Fibroblast of skin of left quadriceps (primary cell): ENCODE results near the gene THAP7.

Experiments used
- DNase-seq, 2 experiments: peaks; one replicate each; pipeline ENCODE4 v3.0.0-alpha.2; 2013; ENCODE audit warnings: low read depth in 2 of 2

THAP7 gene

DNA sequence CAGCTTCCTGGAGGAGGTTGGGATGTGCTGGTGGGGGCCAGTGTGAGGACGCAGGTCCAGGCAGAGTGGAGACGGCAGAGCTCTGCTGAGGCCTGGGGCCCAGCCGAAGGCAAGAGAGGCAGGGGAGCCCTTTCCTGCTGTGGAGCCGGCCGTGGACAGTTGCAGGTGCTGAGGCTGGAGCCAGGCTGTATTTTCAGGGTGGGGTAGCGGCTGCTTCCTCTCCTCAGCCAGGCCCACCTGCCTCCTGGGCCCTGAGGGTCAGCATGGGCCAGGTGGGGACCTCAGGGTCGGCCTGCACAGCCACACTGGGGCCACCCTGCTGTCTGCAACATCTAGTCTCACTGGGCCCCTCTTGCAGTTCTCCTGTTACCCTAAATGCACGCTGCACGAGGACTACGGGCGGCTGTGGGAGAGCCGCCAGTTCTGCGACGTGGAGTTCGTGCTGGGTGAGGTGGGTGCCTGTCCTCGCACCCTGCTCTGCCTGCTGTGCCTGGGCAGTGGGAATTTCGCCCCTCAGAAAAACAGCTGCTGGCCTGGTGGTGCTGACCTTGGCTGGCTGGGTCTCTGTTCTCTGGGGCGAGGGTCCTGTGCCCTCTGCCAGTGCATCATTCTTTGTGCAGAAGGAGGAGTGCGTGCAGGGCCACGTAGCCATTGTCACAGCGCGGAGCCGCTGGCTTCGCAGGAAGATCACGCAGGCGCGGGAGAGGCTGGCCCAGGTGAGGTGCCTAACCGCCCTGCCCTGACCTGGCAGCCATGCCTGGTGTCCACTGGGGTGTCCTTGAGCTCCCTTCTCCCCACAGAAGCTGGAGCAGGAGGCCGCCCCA lies 8.4 kb downstream of the THAP7 start:
- DNase-seq, result no peak

DNA sequence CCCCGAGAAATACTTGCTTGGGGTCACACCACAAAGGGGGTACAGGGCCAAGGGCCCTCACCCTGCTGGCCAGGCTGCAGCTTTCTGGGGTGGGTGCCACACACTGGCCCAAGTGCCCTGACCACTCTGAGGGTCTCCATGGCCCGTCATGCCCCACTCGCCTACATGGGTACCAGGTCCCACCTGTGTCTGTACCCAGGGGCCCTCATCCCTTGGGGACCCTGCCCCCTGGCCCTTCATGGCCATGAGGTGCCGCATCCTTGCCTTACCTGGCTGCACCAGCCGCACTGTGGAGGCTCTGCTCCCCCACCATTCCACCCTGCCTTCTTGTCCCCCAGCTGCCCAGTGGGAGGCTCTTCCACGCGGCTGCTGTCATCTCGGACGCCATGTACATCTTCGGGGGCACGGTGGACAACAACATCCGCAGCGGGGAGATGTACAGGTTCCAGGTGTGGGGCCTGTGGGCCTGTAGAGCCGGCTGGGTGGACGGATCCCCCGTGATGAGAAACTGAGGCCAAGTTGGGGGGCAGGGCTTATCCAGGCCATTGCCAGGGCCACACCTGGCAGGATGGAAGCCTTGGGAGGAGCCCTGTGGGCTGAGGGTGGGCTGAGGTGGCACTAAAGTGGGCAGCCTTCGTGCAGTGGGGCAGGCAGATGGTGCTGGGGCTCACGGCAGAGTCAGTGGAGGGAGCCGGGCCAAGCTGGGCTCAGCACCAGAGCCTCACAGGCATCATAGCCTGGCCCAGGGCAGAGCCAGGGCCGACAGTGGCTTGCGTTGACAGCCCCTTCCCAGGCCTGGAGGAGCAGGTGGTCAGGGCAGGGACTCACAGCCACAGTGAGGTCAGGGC lies 9.2 kb downstream of the THAP7 start:
- no peak for DNase-seq

DNA sequence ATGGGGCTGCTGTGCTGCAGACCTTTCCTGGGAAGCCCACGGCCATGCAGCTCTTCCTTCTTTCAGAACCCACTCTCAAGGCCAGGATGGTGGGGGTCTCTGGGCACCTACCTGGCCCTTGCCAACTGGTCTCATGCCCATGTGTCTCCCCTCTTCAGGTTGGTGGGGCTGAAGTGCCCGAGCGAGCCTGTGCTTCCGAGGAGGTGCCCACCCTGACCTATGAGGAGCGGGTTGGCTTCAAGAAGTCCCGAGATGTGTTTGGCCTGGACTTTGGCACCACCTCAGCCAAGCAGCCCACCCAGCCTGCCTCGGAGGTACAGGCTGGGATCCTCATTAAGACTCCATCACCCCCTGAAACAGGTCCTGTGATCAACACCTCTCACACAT lies 9.9 kb downstream of the THAP7 start:
- DNase-seq, result no peak

DNA sequence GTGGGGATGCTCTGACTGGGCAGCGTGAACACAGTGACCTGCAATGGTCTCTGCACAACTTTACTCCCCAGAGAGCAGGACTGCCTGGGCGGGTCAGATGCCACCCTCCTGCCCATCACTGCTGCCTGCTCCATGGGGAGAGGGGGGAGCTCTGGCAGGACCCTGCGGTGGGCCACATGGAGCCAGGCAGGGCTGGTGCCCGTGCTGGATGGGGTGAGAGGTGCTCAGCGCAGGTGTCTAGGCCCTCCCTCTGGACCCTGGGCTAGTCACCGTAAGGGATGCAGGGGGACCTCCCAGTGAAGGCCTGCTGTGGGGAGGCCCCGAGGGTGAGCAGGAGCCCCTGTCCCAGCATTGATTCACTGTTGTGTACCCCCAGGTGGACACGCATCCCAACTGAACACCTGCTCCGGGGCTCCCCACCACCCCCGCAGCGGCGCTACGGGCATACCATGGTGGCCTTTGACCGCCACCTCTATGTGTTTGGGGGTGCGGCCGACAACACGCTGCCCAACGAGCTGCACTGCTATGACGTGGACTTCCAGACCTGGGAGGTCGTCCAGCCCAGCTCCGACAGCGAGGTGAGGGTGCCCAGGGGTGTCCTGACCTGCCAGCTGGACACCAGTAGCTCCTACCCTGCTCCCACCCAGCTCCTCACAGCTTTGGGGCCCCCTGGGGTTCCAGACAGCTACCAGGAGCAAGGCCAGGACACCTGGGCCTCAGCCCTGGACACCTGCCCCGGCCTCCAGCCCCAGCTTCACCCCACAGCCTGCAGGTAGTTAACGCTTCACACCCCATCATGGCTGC lies 10.5 kb downstream of the THAP7 start:
- no peak for DNase-seq

DNA sequence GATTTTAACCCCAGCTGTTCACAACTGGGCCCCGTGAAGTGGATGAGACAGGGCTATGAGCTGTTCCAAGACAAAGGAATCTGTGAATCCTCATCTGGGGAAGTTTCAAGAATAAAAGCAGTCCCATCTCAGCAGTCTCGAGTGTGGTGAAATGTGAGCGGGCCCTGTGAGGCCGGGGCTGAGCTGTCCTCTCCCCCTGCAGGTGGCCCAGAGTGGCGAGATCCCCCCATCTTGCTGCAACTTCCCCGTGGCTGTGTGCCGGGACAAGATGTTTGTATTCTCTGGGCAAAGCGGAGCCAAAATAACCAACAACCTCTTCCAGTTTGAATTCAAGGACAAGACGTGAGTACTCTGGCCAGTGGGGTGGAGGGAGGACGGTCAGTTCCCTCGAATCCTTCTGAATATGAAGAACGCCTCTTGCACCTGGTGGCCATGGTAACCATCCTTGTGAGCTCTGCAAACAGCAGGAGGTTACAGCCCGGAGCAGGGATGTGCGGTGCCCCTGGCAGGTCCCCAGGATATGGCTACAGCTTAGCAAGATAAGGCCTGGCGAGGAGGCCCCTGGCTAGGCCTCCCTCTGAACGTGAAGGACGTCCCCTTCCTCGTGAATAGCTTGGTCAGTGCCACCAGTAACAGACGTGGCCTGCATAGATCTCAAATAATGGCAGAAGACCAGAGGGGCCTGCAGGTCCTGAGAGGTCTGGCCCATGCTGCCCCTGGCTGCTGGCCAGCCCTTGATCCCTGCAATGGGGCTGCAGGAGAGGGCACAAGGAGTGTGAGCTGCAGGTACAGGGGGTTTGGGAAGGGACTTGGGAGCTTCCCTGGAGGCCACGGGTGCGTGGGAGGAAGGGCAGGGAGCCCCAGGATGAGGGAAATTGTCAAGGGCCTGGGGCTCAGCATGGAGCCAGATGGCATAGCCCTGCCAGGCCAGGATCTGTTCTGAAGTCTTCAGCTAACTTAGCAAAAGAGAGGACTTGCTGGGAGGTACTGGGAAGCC lies 11.4 kb downstream of the THAP7 start:
- no peak for DNase-seq

DNA sequence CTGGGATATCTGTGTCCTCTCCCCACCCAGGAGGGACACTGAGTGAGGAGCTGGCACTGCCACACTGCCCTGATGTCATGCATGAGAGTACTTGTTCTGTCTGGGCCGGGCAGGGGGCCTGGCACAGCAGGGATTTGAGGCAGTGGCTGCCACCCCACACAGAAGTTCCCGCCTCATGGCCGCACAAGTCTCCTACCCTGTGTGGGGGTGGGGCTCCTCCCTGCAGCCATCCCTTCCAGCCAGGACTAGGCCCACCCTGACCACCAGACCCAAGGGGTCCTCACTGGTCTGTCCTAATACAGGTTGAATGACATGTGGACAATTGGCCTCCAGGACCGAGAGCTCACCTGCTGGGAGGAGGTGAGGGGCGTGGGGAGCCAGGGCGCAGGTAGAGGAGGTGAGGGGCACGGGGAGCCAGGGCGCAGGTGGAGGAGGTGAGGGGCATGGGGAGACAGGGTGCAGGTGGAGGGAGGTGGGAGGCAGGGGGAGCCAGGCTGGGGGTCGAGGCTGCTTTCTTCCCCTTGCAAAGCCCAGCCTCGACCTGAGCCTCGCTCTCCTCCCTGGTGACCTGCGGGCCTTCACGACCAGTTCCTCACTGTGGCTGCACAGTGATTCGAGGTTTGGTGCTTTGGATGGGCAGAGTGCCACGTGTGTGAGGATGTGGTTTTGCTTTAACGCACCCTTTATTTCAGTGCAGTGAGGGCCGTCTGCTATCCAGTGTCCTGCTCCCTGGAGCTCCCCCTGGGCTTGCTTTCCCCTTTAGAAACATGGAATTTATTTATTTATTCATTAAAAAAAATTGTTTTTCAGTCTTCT lies 12.4 kb downstream of the THAP7 start:
- no peak for DNase-seq

DNA sequence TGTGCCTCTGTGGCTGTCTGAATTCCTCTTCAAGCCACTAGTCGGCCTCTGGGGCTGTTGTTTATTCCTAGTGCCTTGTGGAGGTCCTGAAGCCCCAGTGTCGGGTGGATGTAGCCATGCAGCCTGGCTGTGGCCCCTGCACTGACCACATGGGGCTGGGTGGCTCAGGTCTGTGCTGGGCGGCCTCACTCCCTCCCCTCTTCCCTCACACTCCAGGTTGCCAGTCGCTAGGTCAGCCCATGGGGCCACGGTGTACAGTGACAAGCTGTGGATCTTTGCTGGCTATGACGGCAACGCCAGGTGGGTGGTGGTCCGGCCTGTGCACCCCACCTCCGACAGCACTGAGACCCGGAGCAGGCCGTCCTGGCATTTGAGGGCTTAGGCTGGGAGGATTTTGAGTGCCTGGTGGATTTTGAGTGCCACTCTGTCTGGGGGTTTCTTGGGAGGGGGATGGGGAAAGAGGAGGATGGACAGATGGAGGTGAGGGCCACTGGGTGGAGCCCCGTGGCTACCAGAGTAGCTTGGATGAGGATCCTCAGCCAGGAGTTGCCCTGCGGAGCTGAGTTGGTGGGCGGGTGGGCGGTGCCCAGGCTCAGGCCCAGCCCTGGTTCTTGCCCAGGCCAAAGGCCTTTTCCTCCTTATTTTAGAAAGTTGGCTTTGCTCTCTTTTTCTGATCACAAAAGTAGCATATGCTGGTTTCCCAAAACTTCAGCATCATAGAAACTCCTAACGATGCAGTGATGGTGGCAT lies 13.2 kb downstream of the THAP7 start:
- DNase-seq, result no peak

DNA sequence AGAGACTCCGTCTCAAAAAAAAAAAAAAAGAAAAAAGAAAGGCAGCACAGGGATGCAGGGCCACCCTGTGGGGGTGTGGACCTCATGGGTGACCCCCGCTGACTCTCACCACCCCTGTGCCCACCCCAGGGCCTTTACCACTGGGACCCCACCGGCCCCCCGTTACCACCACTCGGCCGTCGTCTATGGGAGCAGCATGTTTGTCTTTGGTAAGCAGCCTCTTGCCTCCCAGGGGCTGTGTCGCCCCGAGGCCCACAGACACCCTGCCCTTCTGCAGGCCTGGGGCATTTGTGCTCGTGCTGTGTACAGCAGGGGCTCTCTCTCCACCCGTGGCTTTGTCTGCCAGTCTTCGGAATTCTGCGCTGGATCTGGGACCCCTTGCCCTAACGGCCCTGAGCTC lies 14.5 kb downstream of the THAP7 start:
- DNase-seq, result no peak

DNA sequence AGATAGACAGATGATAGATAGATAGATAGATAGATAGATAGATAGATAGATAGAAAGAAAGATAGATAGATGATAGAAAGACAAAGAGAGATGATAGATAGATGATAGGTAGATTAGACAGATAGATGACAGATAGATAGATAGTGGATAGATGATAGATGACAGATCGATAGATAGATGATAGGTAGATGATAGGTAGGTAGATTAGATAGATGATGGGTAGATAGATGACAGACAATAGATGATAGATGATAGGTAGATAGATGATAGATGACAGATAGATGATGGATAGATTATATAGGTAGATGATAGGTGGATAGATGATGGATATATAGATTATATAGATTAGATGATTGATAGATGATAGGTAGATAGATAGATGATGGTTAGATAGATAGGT lies 15.6 kb downstream of the THAP7 start:
- no peak for DNase-seq

DNA sequence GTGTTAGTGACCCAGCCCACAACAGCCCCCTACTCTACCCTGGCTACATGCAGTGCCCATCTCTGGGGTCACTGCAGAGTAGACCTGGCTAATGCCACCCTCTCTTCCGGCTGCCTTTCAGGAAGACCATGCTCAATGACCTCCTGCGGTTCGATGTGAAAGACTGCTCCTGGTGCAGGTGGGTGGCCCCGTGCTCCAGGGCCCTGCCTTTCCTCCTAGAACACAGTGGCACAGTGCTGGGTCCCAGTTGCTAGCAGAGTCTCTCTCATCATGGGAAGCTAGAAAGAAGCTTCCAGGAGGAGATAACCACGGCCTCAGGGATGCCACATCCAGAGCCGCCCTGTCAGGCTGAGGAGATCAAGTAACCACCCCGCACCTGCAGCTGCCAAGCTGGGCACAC lies 16.2 kb downstream of the THAP7 start:
- no peak for DNase-seq

DNA sequence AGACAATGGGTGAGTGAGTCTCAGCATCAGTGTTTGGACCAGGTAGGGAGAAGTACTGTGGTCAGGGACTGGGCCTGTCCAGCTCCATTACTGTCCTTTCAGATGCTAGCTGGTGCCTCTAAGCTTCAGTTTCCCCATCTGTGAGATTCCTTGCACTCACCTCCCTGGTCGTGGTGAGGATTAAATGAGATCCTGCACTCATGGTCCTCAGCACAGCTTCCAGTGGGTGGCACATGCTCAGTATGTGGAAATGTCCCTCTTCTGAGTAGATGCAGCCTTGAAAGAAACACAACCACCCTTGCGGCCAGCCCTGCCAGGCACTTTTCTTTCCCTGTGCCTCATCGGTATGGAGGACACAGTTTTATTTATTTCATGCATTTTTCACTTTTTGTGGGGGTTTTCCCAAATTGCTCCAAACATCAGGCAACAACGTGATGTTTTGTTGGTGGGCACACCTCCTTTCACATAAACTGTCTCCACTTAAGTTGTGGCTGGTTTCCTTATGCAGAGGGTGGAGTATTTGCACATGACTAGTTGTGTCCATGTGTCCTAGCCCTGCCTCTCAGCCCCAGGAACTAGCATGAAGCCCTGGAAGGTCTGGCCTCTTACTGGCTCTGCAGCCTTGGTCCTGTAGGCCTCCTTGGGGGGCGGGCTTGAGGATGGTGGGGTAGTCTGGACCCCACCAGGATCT lies 18.7 kb downstream of the THAP7 start:
- no peak for DNase-seq

DNA sequence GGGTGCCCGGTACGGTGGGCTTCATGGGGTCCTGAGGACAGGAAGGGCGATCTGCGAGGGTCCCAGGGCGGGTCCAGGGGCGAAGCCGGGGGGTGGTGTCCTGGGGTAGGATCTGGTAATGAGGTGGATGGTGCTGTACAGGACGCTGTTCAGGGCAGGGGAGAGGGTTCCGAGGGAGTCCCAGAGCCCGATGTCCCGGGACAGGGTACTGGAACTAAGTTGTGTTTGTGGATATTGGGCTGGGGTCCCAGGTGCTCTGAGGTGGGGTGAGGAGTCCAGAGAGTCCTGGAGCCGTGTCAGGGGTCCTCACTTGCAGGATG lies 19.4 kb downstream of the THAP7 start:
- DNase-seq, result no peak

DNA sequence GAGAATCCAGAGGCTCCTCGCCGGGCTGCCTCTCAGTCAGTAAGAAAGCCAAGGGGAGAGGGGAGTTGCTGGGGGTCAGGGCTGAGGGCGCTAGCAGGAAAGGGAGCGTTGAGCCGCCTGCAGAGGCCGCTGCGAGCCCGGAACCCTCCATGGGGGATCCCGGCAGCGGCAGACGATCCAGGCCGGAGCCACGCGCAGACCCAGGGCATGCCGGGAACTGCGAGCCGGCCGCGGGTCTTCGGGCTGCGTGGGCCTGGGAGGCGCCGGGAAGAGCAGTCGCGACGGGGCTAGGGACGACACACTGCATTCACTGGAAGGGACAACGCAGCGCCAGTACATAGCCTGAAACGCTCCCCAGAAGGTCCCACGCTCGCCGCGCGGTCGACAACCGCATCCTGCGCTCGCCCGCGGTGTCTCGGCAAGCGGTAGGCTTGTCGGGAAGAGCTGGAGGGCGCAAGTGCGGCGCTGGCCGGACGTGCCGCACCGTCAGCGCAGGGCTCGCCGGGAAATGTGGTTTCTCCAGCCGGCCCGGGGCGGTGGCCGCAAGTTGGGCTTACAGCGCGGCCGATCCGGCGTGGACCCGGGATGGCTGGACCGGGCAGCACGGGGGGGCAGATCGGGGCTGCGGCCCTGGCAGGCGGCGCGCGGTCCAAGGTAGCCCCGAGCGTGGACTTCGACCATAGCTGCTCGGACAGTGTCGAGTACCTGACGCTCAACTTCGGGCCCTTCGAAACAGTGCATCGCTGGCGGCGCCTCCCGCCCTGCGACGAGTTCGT lies 19.9 kb downstream of the THAP7 start, which contains the start of gene LZTR1:
Gene LZTR1, plus strand, starts transcription at position 511 of the 776 bp plus-strand sequence. Its CDS starts 75 bp downstream, at position 586.
- DNase-seq, result peak; percentile 44 to 47

DNA sequence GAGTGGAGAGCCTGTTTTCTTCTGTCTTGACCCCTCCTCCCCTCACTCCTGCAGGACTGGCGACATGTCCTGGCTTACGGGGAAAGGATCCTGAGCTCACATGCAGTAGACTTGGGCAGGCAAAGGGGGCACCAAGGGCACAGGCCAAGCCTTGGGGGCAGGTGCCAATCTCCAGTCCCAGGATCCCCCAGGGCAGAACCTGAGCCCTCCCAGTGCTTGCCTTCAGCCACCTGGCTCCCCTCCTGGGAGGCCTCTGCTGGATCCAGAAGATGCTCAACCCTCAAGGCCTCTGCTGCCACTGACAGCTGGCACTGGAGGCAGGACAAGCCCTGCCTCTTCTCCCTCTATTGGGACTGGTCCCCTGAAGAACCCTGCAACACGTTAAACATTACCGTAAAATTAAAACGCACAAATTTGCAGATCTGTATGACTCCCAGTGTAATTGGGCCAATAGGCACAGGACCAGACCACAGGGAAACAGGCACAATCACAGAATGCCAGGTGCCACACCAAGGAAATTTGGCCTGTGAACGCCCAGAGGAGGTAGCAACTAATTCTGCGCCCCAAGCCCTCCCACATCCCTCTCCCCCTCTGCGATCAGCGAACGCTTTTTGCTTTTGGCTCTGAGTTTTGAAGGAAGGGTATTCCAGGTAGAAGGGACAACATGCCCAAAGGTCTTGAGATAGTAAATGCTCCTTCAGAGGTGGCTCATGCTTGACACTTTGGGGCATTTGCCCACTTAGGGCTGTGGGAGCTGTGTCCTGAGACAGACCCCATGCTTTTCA lies 20.8 kb downstream of the THAP7 start:
- no peak for DNase-seq

DNA sequence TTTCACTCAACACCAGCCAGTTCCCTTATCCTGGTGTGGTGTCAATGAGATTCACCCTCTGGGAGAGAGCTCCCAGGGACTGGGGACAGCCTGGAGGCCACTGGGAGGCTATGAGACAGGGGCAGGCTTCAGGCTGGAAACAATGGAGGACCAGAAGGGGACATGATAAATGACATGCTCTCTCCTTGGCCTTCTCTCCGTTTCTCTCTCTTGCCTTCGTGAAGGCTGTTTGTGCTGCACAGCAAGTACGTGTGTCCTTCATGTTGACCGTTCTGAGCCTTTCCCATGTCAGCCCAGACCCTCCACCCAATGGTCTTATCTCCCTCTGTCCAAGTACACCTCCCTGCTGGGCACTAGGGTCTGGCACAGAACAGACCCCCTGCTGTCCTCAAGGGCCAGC lies 21.4 kb downstream of the THAP7 start:
- no peak for DNase-seq

DNA sequence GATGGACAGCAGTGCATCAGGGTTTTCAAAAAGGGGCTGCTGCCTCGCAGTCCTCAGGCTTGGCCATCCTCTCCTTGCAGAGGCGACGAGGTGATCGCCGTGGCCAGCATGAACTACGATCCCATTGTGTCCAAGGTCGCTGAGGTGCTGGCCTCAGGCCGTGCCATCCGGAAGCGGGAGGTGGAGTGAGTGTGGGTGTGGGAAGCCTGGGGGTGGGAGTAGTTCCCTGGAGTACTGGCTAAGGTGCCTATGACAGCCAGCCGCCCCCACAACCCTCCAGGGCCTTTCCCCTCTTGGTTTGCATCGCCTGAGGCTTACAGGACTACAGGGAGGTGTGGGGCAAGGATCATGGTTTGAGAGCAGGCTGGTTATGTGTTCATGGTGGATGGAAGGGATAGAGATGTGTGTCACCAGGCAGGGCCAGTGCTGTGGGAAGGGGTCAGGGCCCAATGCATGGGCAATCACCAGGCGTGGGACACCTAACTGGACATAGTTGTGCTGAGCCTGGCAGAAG lies 21.9 kb downstream of the THAP7 start:
- no peak for DNase-seq

DNA sequence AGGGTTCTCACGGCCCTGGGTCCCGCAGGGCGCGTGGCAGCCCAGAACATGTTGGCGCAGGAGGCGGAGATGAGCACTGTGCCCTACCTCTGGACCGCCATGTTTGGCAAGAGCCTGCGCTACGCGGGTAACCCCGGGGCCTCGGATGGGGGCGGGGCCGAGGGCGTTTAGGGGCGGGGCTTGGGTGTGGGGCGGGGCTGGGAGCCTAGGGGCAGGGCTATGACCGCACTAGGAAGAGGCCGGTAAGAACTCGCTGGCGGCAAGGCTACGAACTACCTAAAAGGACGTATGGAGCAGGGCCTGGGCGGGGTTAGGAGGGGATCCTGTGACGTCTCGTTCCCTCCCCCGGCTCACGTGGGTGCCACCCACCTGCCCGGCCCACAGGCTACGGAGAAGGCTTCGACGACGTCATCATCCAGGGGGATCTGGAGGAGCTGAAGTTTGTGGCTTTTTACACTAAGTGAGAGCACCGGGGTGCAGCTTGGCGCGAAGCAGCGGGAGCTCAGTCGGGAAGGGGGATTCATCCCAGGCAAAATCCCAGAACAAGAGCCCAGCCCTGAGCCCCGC lies 22.6 kb downstream of the THAP7 start:
- DNase-seq, result peak; percentile 32 to 37
